ENCODE results near the gene PHLPP1.
"Not testable (repeated sequence)": the region's sequence is repeated elsewhere in the genome, so short reads cannot be mapped to it uniquely, and the experiment has no call there.

Gene PHLPP1

DNA sequence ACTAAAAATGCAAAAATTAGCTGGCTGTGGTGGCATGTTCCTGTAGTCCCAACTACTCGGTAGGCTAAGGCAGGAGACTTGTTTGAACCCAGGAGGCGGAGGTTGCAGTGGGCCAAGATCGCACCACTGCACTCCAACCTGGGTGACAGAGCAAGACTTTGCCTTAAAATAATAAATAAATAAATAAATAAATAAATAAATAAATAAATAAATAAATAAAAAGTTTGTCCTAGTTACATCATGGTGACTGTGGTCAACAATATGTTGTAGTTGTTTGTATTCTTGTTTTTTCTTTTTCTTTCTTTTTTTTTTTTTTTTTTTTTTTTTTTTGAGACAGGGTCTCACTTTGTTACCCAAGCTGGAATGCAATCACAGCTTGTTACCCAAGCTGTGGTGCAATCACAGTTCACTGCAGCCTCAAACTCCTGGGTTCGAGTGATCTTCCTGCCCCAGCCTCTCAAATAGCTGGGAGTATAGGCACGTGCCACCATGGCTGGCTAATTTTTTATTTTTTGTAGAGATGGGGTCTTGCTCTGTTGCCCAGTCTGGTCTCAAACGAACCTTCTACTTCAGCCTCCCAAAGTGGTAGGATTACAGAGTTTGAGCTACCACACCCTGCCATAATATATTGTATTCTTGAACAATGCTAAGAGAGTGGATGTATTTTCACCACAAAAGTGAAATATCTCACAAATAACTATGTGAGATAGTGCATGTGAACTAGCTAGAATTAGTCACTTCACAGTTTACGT lies 185.0 kb downstream of the PHLPP1 start:
- no peak for DNase-seq

DNA sequence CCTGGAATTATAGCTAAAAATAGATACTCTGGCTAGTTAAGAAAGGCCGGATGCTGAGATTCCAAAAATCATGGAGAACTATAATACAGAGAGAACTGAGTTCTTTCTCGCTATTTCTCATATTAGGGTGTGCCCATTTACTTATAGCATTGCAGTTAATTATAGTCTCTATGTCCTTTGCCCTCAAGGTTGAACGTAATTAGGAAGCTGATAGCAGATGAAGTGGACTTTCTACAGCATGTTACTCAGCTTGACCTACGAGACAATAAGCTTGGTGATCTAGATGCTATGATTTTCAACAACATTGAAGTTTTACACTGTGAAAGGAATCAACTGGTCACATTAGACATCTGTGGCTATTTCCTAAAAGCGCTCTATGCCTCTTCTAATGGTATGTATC lies 187.4 kb downstream of the PHLPP1 start:
- no peak for DNase-seq

DNA sequence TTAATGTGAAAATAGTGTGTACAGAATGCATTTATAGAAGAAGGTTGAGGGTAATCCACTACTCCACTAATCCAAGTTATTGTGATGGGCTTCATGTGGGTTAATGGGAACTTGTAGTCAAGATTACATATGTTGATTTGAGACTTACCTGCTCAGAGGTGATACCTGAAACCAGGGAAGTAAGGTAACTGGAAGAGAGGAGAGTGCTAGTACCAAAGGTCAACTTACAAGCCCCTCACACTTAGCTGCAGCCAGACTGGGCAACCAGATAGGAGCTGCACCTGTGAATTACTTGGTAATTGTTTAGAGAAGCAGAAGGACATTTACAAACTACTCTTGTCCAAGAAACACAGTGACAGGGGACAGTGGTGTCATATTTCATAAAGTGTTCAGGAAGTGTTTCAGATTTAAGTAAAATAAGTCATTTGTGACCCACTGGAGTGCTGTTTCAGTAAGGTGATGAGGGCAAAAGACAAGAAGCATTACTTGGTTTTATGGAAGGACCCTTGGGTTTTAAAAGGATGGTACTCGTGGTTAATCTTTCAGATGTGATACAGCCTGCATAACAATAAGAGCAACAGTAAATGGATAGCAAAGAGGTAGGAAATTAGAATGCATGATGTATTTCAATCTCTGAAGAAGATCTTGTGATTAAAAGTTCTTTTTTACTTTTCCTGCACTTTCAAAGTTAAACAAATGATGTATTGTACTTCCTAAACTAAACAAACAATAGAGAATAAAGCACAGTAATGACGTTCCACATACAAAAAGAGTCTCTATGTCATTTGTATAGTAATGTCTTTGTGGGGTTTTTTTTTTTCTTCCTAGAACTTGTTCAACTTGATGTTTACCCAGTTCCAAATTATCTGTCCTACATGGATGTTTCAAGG lies 189.3 kb downstream of the PHLPP1 start:
- DNase-seq = no peak

DNA sequence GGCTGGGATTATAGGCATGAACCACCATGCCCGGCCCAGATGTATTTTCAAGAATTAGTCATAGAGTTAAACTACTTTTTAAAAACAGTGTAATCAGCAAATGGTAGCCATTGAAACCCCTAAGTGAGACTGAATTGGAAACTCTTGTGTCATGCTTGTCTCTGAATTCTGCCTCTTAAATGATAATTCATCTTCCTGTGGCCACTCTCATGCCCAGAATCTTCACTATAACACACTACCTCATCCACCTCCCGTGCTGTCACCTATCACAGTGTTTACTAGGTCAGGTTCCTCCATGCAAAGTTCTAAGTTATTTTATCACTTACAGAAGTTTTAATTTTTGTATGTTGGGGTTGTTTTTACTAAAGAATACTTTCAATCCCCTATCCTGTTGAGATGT lies 197.5 kb downstream of the PHLPP1 start:
- no peak for DNase-seq

DNA sequence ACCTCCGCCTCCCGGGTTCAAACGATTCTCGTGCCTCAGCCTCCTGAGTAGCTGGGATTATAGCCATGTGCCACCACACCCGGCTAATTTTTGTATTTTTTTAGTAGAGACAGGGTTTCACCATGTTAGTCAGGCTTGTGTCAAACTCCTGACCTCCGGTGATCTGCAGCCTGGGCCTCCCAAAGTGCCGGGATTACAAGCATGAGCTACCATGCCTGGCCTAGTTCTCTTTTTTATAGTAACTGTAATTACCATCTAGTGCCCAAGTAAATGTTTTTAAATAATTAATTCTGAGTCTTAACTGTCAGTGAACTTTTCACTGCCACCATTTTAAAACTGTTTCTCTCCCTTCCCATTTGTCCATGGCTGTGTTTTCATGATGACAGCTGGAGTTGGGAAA lies 198.5 kb downstream of the PHLPP1 start:
- not testable (repeated sequence) for DNase-seq

DNA sequence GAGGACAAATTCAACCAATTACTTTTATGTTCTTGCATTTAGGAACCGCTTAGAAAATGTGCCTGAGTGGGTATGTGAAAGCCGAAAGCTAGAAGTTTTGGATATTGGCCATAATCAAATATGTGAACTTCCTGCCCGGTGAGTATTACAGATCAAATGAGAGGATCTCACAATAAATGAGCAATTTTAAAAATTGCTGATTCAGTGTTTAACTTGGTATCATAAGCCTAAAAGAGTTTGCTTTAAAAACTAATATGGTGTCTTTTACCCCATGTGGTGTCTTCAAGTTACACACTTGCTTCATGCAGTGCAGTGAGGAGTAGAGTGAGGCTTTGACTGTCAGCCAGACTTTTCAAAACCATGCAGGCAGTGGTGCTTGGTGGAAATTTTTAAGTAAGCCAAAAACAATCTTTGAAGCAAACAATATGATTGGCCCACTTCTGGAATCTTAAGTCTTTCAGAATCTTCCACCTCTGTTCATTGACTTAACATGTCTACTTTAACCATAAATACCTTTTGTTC lies 199.6 kb downstream of the PHLPP1 start:
- DNase-seq = no peak

DNA sequence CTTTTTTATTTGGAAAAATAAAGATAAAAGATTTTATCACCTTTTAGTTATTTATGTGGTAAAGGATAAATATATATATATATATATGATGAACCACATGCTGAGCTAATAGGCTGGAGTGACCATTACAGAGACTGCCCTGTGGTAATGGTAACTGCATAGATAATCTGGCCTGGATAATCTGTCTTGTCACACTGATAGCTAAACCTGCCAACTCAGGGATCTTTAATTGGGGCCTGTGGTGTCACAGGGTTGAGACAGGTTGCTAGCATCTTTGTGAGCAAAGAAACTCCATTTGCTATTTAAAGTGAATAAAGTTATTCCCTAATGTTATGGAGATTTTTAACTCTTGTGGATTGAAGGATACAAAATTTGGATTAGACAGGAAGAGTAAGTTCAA lies 203.0 kb downstream of the PHLPP1 start:
- peak; percentile 70 for DNase-seq

DNA sequence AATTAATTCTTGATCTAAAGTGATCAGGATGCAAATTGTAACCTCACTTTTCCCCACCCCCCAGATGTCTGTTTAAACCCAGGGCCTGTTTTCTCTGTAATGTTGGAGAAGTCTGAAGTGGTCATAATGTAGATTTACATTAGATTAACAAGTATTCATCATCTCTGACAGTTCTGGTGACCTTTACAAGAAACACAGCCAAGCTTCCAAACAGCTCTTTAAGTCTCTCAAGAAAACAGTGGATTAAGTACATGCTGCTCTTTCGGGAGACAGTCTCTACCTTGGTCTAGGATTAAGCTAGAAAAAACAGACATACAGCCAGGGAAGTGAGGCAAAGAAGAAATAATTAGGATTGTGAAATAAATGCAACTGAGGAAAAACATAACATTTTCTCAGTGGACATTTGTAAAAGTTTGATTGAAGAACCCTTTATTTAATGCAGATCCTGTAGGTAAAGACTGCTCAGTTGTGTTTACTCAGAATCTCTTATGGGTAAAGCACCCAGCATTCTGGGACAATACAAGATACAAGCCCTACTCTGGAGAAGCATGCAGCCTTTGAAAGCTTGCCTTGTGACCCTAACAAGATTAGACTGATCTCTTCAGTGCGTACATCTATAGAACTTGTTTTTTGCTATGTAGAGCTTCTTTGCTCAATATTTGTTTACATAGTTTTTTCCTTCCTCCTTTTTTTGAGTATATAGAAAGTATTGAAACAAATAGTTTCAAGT lies 203.9 kb downstream of the PHLPP1 start:
- peak; percentile 87 for DNase-seq

DNA sequence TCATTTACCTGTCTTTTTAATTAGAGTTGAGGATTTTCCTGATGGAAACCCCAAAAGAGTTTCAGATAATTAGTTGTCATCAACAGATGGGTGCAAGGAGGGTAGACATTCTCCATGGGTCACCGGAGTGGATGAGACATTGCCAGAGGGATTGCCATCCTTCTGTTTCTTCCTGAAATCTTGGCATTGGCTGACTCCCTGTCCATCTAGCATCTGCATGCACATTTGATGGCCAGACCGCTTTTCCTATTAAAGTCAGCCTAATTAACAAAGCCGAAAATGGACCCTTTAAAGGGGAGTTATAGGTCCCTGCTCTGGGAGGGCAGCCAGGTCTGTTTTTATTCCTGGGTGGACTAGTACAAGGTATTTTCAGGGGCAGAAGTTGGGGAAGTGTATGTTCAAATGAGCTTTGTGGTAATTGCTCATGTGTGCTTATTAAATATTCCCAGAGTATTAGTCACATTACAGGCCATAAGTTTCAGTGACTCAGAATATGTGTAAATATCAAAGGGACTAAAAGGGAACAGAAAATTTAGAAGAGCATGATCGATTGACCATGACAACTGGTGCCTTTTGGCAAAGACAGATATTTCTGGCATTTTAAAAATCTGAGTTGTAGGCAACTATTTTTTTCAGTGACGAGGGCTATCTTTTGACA lies 209.8 kb downstream of the PHLPP1 start:
- no peak for DNase-seq

DNA sequence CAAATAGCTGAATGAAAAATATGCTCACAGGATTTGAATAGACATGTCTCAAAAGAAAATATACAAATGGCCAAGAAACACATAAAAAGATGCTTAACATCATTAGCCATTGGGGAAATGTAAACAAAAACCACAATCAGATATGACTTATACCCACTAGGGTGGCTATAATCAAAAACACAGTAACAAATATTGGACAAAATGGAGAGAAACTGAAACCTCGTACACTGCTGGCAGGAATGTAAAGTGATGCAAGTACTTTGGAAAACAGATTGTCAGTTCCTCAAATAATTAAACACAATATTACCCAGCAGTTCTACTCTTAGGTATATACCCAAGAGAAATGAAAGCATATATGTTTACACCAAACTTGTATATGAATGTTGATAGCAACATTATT lies 213.0 kb downstream of the PHLPP1 start:
- DNase-seq = no peak

DNA sequence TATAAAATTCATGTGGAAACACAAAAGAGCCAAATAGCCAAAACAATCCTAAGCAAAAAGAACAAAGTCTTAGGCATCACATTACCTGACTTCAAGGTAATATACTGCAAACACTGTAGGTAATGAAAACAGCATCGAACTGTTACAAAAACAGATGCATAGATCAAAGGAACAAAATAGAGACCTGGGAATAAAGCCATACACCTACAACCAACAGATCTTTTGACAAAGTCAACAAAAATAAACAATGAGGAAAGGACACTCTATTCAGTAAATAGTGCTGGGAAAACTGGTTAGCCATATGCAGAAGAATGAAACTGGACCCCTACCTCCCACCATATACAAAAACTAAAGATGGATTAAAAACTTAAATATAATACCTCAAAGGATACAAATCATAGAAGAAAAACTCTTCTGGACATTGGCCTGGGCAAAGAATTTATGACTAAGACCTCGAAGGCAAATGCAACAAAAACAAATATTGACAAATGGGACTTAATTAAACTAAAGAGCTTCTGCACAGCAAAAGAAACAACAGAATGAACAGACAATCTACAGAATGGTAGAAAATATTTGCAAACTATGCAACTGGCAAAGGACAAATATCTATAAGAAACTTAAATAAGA lies 218.0 kb downstream of the PHLPP1 start:
- DNase-seq = no peak

DNA sequence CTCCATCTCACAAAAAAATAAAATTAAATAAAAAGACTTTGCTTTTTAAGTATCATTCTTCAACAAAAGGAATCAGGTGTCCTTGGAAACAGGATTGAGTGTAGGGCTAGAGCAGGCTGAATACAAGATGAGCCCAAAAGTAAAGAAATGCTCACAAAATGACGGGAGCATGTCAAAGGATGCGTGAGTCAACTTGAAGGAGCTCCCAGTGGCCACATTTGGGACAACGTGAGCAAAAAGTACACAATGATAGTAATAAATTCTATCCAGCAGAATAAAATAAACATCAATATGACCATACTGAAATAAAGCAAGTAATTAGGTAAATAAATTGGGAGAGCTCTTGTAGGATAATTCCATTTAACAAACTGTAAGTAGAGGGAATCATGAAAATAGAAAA lies 220.7 kb downstream of the PHLPP1 start:
- no peak for DNase-seq

DNA sequence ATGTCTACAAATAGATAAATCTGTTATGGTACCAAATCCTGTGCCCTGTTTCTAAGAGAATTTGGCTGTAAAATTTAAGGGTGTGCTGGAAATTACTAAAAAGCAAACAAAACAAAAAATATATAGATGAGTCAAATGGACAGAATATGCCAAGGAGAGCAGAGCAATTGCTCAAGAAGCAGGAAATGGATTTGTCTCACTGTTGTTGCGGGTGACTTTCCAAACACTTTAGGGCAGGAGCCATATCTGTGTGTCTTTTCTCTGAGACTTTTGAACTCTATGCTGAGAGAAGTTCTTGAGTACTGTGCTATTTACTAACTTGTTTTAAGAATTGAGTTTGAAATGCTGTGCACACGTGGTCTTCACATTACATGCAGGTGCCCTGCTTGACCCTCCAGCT lies 221.7 kb downstream of the PHLPP1 start:
- no peak for DNase-seq

DNA sequence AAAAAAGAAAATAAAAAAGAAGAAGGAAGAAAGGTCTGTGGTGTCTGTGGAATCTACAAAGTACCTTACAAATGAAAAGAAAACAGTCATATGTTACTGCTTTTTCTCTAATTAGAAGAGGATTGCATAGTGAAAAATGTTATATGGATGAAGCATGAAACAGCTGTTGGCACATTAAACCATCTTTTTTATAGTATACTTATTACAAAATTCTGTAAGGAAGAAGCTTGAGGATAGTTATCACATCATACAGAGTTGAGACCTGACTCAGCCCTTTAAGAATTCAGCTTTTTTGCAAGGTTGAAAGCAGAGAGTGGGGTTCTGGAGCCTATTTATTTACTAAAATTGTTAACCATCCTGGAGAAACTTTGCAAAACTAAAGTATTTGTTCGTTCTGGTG lies 222.7 kb downstream of the PHLPP1 start:
- DNase-seq = no peak

DNA sequence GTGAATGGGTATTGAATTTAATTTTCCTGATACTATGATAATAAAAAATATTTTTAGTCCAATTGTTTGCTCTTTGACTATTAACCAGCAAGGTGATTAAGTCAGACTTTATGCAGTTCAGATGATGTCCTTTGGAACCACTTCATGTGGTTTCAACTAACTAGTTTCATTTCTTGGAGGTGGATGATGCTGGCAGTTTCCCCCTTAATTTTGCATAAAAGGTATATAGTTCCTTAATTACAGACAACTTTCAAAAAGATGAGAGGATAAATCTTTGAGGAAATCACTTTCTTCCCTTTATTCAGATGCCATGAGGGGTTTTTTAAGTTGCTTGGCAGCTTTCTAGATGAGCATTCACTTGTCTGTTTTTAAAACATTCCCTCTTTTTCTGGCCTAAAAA lies 223.1 kb downstream of the PHLPP1 start:
- DNase-seq = no peak

DNA sequence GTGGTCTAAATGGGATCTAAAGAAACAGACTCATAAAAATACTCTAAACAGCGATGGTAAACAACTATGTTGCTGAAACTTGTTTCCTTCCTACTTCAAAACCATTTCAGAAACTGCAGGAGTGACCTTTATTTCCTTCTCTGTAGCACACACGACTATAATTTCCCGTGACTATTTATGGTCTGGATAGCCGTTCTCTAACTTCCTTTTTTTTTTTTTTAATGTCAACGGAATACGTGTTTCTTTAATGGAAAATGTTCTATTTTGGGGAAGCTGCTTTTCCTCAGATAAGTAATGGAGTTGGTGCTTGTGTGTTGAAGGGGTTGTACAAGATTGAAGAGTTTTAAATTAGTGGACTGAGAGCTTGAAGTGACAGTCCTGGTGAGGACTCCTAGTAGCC lies 224.1 kb downstream of the PHLPP1 start:
- no peak for DNase-seq

DNA sequence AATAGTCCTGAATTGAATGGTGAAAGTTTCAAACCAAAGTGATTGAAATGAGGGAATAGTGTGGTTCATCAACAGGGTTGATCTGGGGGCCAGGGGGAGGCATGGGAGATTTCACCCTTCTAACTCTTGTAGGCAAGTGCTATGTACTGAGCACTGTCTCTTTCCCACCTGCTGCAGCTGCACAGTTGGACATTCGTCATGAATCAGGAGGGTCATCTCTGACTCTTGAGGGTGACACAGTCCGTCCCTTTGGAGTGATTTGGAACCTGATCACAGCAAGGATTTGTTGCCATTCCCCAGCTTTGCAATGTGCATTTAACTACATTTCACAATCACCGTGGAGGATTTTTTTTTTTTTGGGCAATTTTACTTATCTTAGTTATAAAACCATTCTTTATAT lies 224.6 kb downstream of the PHLPP1 start:
- DNase-seq = no peak

DNA sequence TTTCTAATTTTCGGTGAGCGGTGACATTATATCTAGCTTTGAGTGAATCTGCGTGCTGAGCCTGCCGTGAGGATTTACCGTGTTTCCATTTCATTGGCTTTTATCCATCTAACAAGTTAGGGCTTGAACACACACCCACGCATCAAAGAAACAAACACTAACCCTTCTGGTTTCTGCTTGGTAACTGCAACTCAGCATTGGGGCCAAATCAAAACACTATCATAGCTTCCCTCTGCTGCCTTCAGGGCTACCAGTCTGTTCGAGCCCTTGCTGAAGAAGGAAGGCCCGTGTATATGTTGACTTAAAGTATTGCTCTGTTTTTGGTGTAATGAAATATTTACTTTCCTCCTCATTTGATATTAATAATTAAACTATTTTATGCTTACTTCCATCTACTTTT lies 227.2 kb downstream of the PHLPP1 start:
- no peak for DNase-seq

DNA sequence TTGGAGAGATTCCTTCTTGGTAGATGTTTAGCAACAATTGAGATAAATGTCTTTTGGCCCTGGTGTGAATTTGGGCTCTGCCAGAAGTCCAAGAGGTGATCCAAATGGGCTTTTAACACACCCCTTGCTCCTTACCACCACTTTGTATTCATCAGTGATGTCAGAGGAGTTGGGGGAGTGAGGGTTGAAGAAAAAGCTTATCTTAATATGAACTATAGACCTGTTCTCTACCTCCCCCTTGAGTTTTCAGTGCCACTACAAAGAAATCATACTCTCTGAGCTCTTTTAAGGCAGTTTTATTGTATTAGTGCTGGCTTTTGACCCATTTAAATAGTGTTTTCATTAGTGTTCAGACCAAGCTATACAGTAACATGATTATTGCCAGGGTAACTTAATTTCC lies 229.1 kb downstream of the PHLPP1 start:
- no peak for DNase-seq

DNA sequence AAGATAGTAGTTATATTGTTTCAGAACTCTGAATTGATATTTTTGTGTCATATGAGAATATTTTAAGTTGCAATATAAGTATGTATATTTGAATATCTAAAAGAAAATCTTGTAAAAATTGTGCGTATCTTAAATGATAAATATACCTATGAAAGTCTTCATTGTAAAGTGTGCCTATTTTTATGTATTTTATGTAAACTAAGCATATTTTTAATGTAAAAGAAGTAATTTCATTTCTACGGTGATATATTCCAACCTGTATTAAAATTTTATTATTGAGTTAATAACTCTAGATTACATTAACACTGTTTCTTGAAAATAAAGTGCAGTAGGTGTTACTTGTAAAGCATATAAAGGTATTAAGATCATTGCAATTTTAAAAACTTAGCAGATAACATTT lies 233.4 kb downstream of the PHLPP1 start:
- no peak for DNase-seq

DNA sequence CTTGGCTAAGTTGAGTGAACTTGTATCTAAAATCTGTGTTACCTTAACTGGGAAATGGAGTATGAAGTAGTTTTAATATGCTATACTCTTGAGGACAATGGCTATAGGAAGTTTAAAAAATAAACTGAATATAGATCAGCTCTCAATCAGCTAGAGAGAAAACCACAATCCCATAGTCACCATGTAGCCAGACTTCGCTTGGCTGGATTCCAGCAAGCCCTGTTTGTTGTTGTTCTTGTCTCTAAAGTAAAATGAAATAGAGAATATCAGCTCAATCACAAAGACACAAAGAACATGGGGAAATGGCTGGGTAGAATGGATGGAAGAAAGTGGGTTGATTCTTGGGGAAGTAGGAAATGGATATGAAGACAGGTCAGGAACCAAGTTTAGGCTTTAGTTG lies 234.9 kb downstream of the PHLPP1 start:
- DNase-seq = no peak

DNA sequence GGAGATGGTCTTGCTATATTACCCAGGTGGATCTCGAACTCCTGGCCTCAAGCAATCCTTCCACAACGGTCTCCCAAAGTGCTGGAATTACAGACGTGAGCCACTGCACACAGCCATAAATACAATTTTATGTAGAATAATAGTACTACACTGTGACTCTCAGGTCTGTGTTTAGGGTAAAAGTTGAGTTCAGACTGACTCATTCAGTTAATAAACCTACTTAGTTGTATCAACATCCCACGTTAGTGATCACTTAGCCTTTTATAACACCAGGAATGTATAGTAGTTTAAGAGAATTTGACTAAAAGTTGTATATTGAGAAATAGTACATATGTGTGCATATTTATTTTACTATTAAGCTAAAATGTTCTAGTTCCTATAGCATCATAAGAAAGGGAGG lies 237.5 kb downstream of the PHLPP1 start:
- DNase-seq = no peak
